Stimulated activated effector memory CD8-positive, alpha-beta T cell treated with anti-CD3 and anti-CD28 coated beads, Interleukin-12 subunit alpha, Interleukin-12 subunit beta, amount 100 ng/mL, for 72 hours (primary cell): ENCODE results near the gene NRCAM.
"Not testable (repeated sequence)": the region's sequence is repeated elsewhere in the genome, so short reads cannot be mapped to it uniquely, and the experiment has no call there.

ENCODE experiments used
- ATAC-seq: fragments of 150-1000 bp; cut with Tn5 transposase; 2 replicates; pipeline ENCODE4 v1.10.0; 2021
- DNase-seq, 2 donors: peaks; one replicate each; pipeline ENCODE4 v3.0.0; 2021 to 2022; ENCODE audit warnings: low spot score in 2 of 2
- H3K27ac Mint-ChIP-seq: one replicate; pipeline ENCODE4 v1.8.0; 2022; ENCODE audit warnings: mild to moderate bottlenecking, mixed read lengths
- H3K36me3 Mint-ChIP-seq: one replicate; pipeline ENCODE4 v1.8.0; 2022; ENCODE audit warnings: mild to moderate bottlenecking, mixed read lengths
- H3K4me1 Mint-ChIP-seq: one replicate; pipeline ENCODE4 v1.8.0; 2022; ENCODE audit warnings: mixed read lengths
- H3K4me3 Mint-ChIP-seq: one replicate; pipeline ENCODE4 v1.8.0; 2022; ENCODE audit warnings: mild to moderate bottlenecking, mixed read lengths
- H3K9me3 Mint-ChIP-seq: one replicate; pipeline ENCODE4 v1.8.0; 2022; ENCODE audit warnings: mixed read lengths

NRCAM gene

DNA sequence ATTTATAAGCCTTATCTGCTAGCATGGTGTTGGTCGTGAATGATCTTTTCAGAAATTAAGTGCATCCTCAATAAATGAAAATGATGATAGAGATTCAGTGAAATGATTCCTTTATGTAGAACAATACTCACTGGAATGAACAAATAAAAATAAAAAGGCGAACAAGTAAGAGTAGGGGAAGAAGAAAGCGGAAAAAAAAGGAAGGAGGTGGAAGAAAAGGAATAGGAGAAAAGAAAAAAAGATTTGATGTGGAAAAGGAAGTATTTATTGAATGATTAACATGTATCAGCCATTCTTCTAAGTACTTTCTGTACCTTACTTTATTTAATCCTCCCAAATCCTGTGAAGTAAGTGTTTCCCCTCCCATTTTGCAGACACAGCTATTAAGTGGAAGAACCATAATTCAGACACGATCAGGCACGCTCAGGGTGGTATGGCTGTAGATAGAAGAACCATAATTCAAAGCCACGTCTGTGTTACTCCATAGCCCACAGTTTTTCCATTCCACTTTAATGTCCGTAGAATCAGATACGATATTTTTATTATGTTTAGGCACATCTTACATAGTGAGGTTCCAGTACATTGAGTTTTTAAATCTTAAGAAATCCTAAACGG lies 169.8 kb downstream of the NRCAM start:
- Mint-ChIP-seq H3K4me3 (no peak overlapping the region), H3K36me3 (no peaks in the 10 kb centered on the region), H3K9me3 (no peaks in the 10 kb centered on the region), H3K4me1 (no peaks in the 10 kb centered on the region), H3K27ac (no peak overlapping the region)
- DNase-seq: no peak
- ATAC-seq: no peak

DNA sequence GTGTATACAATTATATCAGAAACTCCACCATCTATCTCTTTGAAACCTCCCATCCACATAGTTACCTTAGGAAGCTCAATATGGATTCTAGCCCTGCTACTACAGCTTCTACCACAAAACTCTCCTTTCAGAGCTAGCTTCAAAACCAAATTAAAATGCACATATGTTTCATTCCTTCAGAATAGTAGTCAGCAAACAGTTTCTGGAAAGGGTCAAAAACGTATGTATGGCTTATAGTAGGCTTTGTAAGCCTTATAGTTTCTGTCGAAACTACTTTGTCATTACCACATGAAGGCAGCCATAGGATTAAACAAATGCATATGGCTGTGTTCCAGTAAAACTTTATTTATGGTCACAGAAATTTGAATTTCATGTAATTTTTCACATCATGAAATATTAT lies 170.5 kb downstream of the NRCAM start:
- no peak overlapping the region for H3K4me3 Mint-ChIP-seq
- H3K36me3 Mint-ChIP-seq: no peaks in the 10 kb centered on the region
- ATAC-seq (no peak), DNase-seq (no peak)
- no peaks in the 10 kb centered on the region for H3K9me3 Mint-ChIP-seq
- no peaks in the 10 kb centered on the region for H3K4me1 Mint-ChIP-seq
- H3K27ac Mint-ChIP-seq: no peak overlapping the region

DNA sequence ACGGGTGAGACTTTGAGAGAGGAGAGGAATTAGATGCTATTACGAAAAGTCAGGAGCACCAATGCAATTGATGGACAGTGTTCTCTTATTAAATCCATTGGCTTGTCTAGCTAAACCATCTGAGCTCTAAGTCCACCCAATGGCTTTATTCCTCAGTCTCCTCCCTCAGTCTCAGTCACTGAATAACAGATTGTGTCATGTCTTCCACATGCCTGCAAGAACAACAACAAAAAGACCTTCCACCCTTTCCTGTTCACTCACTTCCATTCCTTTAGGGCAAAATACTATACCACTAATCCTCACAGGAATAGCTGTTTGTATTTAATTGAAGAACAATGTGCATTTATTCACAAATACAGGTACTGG lies 171.2 kb downstream of the NRCAM start:
- DNase-seq (no peak), ATAC-seq (no peak)
- no peaks in the 10 kb centered on the region for H3K36me3 Mint-ChIP-seq
- no peaks in the 10 kb centered on the region for H3K4me1 Mint-ChIP-seq
- no peak overlapping the region for H3K4me3 Mint-ChIP-seq
- H3K9me3 Mint-ChIP-seq: no peaks in the 10 kb centered on the region
- no peak overlapping the region for H3K27ac Mint-ChIP-seq

GRCh38 chr7:108284349-108285002 lies 171.8 kb downstream of the NRCAM start:
- Mint-ChIP-seq H3K36me3 (no peaks in the 10 kb centered on the region), H3K4me3 (no peak overlapping the region), H3K9me3 (no peaks in the 10 kb centered on the region), H3K4me1 (no peaks in the 10 kb centered on the region), H3K27ac (no peak overlapping the region)
- ATAC-seq (peak; percentile 79), DNase-seq (no peak)

- Mint-ChIP-seq H3K36me3 (no peaks in the 10 kb centered on the region), H3K9me3 (no peaks in the 10 kb centered on the region), H3K27ac (no peak overlapping the region), H3K4me1 (no peaks in the 10 kb centered on the region), H3K4me3 (no peak overlapping the region)
- DNase-seq (no peak), ATAC-seq (no peak)
Measured at GRCh38 chr7:108283252-108283651, 173.0 kb downstream of the NRCAM start.

GRCh38 chr7:108282427-108282996 lies 173.7 kb downstream of the NRCAM start:
- Mint-ChIP-seq H3K9me3 (no peaks in the 10 kb centered on the region), H3K4me3 (no peak overlapping the region), H3K4me1 (no peaks in the 10 kb centered on the region), H3K36me3 (no peaks in the 10 kb centered on the region), H3K27ac (no peak overlapping the region)
- no peak for DNase-seq
- ATAC-seq: no peak

DNA sequence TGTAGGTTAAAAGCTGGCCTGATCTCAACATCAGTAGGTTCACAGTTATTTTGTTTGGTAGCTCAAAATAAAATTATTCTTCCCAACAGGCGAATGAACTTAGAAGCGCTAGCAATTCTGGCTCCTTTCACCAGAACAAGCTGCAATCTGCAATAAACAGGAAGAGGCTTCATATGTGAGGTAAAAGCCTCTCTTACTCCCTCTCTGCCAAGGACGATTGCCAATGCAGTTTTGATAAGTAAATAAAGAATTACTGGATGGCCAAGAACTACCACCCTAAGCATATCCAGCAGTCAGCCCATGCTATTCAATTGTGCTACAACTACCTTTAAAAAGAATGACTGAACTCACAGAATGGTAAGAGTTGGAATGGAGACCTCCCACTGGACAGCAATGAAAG lies 176.1 kb downstream of the NRCAM start:
- Mint-ChIP-seq H3K4me3 (no peak overlapping the region), H3K27ac (no peak overlapping the region), H3K36me3 (no peaks in the 10 kb centered on the region), H3K9me3 (peaks cover 4% of the 10 kb centered on the region), H3K4me1 (no peaks in the 10 kb centered on the region)
- DNase-seq: no peak
- no peak for ATAC-seq

- Mint-ChIP-seq H3K4me1 (no peaks in the 10 kb centered on the region), H3K4me3 (no peak overlapping the region), H3K27ac (no peak overlapping the region), H3K36me3 (no peaks in the 10 kb centered on the region), H3K9me3 (peaks cover 4% of the 10 kb centered on the region)
- ATAC-seq (no peak), DNase-seq (no peak)
Measured at GRCh38 chr7:108278776-108279175, 177.5 kb downstream of the NRCAM start.

- Mint-ChIP-seq H3K4me1 (no peaks in the 10 kb centered on the region), H3K36me3 (no peaks in the 10 kb centered on the region), H3K4me3 (no peak overlapping the region), H3K9me3 (peaks cover 4% of the 10 kb centered on the region), H3K27ac (no peak overlapping the region)
- DNase-seq (no peak), ATAC-seq (no peak)
Measured at GRCh38 chr7:108278281-108278680, 178.0 kb downstream of the NRCAM start.

GRCh38 chr7:108274447-108274846 lies 181.8 kb downstream of the NRCAM start:
- H3K9me3 Mint-ChIP-seq, H3K4me3 Mint-ChIP-seq, ATAC-seq, H3K27ac Mint-ChIP-seq, DNase-seq, H3K4me1 Mint-ChIP-seq, H3K36me3 Mint-ChIP-seq: not testable (repeated sequence)

GRCh38 chr7:108272891-108273290 lies 183.3 kb downstream of the NRCAM start:
- H3K9me3 Mint-ChIP-seq, ATAC-seq, H3K4me3 Mint-ChIP-seq, H3K4me1 Mint-ChIP-seq, H3K27ac Mint-ChIP-seq, DNase-seq, H3K36me3 Mint-ChIP-seq: not testable (repeated sequence)

- H3K27ac Mint-ChIP-seq: no peak overlapping the region
Measured at GRCh38 chr7:108270385-108271015, 185.7 kb downstream of the NRCAM start.

GRCh38 chr7:108268200-108268820 lies 187.9 kb downstream of the NRCAM start:
- no peak for DNase-seq
- no peaks in the 10 kb centered on the region for H3K36me3 Mint-ChIP-seq
- no peak for ATAC-seq
- H3K9me3 Mint-ChIP-seq: no peaks in the 10 kb centered on the region
- no peak overlapping the region for H3K27ac Mint-ChIP-seq
- H3K4me1 Mint-ChIP-seq: no peaks in the 10 kb centered on the region
- no peak overlapping the region for H3K4me3 Mint-ChIP-seq

More at GRCh38 chr7:108270385-108271015, 185.7 kb downstream of the NRCAM start:
- H3K4me1 Mint-ChIP-seq: no peaks in the 10 kb centered on the region
- DNase-seq (no peak), ATAC-seq (no peak)
- no peaks in the 10 kb centered on the region for H3K36me3 Mint-ChIP-seq
- no peaks in the 10 kb centered on the region for H3K9me3 Mint-ChIP-seq
- H3K4me3 Mint-ChIP-seq: no peak overlapping the region

GRCh38 chr7:108267615-108268014 lies 188.6 kb downstream of the NRCAM start:
- Mint-ChIP-seq H3K4me3 (no peak overlapping the region), H3K4me1 (no peaks in the 10 kb centered on the region), H3K27ac (no peak overlapping the region), H3K36me3 (no peaks in the 10 kb centered on the region), H3K9me3 (no peaks in the 10 kb centered on the region)
- ATAC-seq (no peak), DNase-seq (no peak)

DNA sequence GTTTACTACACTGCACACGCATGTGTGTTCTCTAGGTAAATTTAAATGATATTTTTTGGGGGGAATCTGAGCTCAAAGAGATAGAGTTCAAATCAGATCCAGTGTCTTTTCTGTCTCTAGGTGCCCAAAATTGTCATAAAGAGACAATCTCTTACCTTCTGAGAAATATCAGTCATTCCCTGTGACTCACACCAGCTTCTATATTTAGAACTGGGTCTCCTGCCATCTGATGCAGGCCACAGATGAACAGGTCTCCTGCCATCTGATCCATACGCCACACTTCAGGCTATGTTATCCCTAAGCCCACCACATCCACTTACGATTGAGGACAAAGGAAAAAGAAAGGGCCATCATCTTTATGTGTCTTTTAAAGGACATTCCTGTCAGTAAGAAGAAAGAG lies 189.7 kb downstream of the NRCAM start:
- no peak for ATAC-seq
- DNase-seq: no peak
- no peaks in the 10 kb centered on the region for H3K36me3 Mint-ChIP-seq
- no peak overlapping the region for H3K4me3 Mint-ChIP-seq
- no peaks in the 10 kb centered on the region for H3K9me3 Mint-ChIP-seq
- H3K4me1 Mint-ChIP-seq: no peaks in the 10 kb centered on the region
- no peak overlapping the region for H3K27ac Mint-ChIP-seq

DNA sequence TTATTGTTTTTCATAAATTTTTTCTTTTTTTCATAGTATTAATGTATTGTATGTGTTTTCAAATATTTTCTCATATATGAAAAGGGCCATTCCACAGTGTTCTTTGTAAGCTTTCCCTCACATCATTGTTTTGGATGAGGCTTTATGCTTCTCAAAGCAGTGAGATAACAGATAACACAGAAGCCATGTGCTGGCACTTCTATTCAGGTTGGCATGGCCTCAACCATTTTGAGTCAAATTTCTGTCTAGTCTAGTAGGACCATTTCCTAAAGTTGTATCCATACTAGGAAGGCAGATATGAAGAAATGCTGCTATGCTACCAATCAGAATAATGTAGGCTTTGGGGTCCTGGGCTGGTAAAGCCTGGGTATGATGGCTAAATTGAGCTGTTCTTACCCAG lies 190.2 kb downstream of the NRCAM start:
- ATAC-seq (no peak), DNase-seq (no peak)
- H3K27ac Mint-ChIP-seq: no peak overlapping the region

More for the DNA sequence above, 190.2 kb downstream of the NRCAM start:
- H3K4me3 Mint-ChIP-seq: no peak overlapping the region
- no peaks in the 10 kb centered on the region for H3K9me3 Mint-ChIP-seq
- H3K4me1 Mint-ChIP-seq: no peaks in the 10 kb centered on the region
- no peaks in the 10 kb centered on the region for H3K36me3 Mint-ChIP-seq
